ENCODE results near the gene PSAPL1. TPM values are rescaled to one million over a fixed set of nuclear protein-coding genes. Genes with fewer than 3 reads are reported as not detected.

PSAPL1 gene, protein sequence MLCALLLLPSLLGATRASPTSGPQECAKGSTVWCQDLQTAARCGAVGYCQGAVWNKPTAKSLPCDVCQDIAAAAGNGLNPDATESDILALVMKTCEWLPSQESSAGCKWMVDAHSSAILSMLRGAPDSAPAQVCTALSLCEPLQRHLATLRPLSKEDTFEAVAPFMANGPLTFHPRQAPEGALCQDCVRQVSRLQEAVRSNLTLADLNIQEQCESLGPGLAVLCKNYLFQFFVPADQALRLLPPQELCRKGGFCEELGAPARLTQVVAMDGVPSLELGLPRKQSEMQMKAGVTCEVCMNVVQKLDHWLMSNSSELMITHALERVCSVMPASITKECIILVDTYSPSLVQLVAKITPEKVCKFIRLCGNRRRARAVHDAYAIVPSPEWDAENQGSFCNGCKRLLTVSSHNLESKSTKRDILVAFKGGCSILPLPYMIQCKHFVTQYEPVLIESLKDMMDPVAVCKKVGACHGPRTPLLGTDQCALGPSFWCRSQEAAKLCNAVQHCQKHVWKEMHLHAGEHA
- total RNA-seq: not detected in 2 replicates

DNA sequence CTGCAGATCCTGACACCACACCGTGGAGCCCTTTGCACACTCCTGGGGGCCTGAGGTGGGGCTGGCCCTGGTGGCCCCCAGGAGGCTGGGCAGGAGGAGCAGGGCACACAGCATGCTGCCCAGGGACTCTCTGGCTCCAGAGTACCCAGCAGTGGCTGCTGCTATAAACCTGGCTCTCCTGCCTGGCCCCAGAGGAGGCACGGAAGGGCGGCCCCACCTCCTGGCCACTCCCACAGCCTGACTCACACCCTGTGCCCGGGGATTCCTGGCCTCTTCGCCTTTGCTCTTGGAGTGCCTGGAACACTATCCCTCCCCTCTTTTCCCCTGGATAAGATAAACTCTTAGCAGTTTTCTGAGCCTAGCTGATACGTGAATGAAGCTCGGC is at the start of gene PSAPL1:
TSS of gene PSAPL1 (minus strand) at position 165 of the 385 bp plus-strand sequence. CDS start at position 114, 51 bp downstream.
- peak; percentile 11 for DNase-seq (ENCODE audit: low read depth)

DNA sequence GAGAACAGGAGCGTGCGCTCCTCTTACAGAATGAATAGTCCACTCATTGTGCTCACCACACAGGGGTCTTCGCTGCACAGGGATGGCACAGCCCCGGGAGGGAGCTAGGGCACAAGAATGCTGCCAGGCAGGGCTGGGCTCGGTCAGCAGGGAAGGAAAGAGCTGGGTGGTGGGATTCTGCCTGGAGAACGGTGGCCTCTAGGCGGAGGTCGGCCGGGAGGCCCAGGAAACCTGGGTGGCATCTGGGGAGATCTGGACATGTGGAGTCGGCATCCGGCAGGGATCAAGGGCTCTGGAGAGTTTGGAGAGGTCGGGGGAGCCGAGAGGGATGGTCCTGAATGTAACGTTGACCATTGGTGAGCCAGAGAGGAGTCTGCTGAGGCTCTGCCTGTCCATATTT is 46.5 kb upstream of the PSAPL1 start:
- no peak for DNase-seq (ENCODE audit: low read depth)

DNA sequence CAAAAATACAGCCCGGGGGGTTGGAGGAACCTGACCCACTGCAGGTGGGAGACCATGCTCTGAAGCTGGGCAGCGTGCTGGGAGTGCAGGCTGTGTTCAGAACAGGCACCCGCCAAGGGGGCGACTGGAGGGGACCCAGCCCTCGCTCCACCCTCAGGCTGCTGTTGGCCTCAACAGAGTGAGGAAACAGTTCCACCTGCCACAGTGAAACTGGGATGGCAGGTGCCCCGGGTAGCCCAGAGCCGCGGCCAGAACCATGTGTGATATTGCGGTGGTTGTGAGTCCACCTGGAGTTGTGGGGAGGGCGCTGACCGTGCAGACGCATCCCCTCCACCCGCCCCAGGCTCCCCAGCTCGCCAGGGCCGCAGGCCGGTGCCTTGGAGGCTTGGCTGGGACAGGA is 45.7 kb upstream of the PSAPL1 start:
- no peak for DNase-seq (ENCODE audit: low read depth)

DNA sequence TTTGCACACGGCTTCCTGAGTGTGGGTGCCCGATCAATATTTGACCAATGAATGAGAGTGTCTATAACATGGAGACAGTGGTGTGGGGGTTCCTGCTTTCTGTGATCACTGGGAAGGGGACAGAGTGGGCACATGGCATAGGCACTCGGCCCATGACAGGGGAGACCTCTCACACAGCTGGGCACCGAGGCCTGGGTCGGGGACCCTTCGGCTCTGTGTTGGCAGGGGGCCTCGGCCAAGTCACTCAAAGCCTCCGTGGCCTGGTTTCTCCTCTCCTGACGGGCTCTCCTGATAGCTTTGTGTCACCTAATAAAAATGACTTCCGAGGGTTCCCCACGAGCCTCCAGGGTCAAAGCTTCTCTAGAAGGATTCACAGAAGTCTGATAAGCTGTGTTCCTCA is 43.9 kb upstream of the PSAPL1 start:
- no peak for DNase-seq (ENCODE audit: low read depth)

DNA sequence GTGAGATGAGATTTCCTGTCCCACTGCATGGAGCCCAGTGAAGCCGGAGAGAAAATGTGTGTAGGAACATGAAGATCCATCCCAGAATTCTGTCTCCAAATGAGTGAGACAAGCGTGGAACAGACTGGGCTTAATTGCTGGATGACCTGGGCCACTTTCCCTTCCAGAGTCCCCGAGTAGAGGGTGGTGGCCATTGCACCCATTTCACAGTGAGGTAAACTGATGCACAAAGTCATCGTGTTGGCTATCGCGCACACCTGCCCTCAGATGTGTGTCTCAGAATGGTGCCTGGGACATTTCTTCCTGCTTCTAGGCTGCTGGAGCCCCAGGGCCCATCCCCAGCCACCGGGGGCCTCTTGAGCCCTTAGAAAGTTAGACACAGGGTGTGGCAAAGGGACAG is 43.0 kb upstream of the PSAPL1 start:
- DNase-seq (ENCODE audit: low read depth): no peak

DNA sequence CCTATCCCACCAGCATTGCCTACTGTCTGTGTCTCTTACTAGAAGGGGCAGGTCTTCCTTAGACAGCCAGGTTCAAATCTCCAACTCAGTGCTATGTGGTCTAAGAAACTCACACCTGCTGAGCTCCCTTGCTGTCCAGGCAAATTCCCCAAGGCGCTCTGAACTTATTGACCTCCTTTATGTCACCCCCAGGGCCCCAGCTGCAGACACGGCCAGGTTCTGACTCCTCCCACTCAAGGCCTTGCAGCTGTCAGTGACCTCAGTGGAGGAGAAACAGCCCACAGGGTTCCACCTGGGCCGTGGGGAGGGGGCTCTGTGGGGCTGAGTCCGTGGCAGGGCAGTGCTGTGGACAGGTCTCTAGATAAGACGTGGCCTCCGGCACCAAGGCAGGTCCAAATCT is 42.1 kb upstream of the PSAPL1 start:
- no peak for DNase-seq (ENCODE audit: low read depth)

DNA sequence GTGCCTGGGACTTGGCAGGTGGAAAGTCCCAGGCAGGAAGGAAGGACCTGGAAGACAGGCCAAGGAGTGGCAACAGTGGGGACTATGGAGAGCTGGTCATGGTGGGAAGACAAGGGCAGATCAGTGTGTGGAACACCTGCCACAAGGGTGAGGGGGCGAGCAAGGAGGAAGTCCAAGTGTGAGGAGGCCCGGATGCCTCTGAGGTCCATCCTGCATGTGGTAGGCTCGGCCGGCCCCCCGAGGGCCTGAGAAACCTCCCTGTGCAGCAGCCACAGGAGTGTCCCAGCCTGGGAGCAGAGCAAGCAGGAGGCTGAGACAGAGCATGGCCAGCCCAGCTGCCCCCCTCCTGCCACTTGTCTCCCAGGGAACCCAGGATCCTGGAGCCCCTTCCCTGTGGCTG is 40.5 kb upstream of the PSAPL1 start:
- no peak for DNase-seq (ENCODE audit: low read depth)

DNA sequence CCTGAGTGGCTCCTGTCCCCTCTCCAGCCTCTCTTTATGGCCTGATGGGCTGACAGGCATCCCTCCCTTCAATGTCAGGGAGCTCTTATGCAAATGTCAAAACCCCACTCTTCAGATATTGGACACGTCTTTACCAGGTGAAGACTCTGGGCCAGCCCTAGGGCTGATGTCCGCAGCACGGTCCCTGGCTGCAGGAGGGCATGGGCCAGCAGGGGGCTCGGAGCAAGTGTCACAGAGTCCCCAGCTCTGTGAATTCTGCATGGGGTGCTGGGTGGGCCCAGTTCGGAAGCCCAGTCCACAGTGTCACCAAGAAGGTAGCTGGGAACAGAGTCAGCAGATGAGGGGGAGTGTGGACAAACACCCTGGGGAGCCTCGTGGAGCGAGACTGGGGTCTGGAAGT is 39.6 kb upstream of the PSAPL1 start:
- DNase-seq (ENCODE audit: low read depth): no peak

DNA sequence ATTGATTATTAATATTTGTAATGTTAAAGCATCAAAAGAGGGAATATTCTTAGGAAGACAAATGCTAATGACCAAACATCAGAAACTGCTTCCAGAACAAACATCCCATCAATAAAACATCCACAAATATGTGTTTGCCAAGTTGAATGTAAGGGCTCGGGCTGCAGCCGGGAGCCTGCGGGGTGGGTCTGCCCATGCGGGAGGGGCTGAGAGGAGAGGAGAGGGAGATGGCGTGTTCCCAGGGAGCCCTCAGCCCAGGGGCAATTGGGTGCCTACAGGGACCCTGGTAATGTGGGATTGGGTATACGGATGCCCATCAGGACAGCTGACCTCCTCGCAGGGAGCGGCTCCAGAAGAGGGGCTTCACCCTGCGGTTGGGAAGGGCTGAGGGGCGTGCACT is 38.4 kb upstream of the PSAPL1 start:
- DNase-seq (ENCODE audit: low read depth): no peak

DNA sequence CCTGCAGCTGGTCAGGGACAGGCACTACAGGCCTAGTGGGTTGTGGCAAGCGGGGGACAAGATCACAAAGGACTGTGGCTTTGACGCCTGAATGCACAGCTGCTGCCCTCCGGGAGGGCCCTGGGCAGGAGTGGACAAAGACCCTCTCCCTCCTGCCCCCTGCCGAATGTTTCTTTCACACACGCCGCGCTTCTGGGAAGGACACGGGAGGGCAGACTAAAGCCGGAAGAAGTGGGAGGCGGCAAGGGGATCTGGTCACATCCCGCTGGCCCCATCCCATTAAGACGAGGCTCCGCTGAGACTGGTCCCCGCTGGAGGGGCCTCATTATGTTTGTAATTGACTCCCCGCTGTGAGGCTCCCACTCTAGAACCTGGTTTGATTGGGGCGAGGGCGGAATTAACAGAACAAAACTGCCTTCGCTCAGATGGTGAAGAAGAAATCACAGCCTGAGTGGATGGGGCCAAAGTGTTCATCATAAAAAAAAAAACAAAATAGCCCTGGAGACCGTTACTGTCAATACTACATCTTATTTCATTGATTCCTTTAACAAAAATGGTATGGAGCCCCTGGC is 37.8 kb upstream of the PSAPL1 start:
- DNase-seq (ENCODE audit: low read depth): no peak

DNA sequence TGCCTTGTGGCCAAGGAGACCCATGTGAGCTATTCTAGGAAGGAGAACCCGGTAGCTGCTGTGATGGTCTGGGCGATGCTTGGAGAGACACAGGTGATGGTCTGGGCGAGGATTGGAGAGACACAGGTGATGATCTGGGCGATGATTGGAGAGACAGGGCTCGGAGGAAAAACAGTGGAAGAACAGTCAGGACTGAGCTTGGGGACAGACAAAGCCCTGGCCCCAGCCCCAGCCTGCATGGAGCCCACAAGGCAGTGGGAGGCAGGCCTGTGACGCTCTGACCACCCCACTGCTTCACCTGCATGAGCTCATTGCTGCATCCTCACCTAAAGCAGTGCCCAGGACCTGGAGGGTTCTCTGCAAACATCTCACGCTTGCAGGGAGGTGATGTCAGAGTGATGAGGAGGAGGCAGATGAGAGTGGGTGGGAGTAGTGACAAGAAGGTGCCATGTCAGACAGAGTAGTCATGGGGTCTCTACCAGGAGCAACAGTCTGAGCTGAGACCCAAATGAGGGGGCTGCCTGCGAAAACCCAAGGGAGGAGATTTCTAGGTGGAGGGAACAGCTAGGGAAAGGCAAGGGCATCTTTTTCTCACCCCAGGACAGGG is 35.9 kb upstream of the PSAPL1 start:
- DNase-seq (ENCODE audit: low read depth): no peak

DNA sequence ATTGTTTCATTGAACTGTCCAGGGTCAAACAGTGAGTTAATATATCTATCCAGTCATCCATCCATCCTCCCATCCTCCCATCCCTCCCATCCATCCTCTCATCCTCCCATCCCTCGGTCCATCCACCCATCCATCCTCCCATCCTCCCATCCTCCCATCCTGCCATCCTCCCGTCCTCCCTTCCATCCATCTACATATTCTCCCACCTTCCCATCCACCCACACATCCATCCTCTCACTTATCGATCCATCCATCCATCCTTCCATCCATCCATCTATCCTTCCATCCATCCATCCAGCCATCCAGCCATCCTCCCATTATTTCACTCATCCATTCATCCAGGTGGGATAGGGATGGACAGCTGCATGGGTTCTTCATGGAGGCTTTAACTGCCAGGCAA is 35.4 kb upstream of the PSAPL1 start:
- no peak for DNase-seq (ENCODE audit: low read depth)

DNA sequence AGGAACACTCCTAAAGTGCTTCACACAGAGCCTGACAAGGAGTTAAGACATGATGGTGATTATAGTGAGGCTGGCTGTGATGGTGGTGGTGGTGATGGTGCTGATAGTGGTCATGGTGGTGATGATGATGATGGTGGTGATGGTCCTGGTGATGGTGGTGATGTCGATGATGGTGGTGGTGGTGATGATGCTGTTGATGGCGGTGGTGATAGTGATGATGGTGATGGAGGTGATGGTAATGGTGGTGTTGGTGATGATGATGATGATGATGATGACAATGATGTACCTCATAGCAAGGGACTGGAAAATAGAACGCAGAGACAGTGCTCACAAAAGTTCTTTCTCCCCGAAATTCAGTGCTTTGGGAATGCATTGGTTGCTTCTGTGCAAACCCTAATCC is 34.3 kb upstream of the PSAPL1 start:
- DNase-seq (ENCODE audit: low read depth): no peak

DNA sequence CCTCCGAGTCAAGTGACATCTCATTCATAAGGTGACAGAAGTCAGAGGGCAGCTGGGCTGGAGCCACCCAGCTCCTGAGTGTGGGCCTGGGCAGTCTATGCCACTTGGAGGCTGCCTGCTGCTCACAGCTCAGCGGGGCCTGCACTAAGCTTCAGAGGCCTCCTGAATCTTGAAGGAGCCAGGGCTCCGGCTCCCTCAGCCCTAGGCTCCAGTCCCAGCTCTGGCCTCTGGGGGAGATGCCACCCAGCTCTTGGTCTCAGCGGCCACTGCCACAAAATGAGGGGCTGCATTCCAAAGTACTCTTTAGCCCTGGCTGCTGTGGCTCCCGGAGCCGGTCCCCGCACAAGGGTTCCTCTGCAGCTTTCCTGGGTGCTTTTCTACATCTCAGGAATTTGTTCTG is 32.7 kb upstream of the PSAPL1 start:
- no peak for DNase-seq (ENCODE audit: low read depth)

DNA sequence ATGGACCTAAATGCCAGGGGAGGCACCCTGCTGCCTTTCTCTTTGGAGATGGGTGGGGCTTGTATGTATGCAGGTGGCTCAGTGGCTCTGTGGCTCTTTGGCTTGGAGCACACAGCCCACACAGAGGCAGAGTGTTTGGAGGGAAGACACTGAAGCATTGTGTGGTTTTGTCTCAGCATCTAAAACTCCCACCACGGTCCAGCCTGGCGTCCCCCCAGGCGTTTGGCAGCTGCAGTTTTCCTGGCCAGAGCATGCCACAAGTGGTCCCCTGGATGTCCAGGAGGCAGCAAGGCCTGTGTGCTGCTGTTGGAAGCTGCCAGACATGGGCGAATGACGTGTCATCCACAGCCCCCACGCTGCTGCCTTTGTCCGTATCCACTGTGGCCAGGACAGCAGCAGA is 32.2 kb upstream of the PSAPL1 start:
- DNase-seq (ENCODE audit: low read depth): no peak

DNA sequence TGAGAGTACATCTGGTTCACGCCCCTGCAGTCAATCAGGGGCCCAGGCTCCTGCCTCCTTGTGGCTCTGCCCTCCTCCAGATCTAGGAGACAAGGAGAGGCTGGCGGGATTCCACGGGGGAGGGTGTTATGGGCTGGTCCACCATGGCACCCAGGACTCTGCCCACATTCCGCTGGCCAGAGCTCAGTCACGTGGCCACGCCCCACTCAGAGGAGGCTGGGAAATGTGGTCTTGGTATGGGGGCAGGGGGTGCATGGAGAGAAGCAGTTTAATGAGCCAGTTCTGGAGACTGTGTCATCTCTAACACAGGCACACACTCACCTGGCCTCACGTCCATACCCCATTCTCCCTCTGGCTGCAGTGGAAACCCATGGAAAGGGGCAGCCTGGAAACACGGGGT is 31.5 kb upstream of the PSAPL1 start:
- no peak for DNase-seq (ENCODE audit: low read depth)

DNA sequence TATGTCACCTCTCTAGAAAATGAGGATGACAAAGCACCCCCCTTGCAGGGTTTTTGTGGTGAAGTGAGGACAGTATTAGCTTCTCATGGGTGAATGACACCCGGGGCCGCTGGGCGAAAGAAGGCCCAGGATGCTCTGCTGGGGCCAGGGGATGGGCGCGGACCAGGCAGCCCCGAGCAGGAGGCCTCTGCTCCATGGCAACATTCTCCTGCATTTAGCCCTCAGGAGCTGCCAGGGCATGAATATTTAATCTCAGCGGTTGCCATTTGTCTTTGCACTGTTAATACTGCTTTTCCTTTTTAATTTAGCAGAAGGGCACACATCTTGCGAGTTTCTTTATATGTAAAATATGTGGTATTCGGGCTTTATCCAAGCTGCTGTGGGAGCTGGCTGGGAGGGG is 30.3 kb upstream of the PSAPL1 start:
- DNase-seq (ENCODE audit: low read depth): no peak

DNA sequence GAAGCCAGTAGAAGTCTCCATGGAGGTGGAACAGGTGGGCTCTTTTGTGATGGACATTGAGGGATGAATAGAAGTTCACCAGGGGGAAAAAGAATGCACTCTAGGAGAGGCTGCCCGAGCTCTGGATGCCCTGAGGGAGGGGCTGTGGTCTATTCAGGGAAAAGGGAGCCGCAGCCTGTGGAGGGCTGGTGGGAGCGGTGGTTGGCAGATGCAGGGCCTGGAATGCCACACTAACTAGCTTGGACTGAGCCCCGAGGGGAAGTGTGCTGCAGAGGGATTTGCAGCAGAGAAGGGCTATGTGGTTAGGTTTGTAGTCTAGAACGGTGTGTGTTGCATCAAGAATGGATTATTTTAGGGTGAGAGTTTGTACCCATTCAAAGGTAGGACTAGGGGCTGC is 29.5 kb upstream of the PSAPL1 start:
- no peak for DNase-seq (ENCODE audit: low read depth)

DNA sequence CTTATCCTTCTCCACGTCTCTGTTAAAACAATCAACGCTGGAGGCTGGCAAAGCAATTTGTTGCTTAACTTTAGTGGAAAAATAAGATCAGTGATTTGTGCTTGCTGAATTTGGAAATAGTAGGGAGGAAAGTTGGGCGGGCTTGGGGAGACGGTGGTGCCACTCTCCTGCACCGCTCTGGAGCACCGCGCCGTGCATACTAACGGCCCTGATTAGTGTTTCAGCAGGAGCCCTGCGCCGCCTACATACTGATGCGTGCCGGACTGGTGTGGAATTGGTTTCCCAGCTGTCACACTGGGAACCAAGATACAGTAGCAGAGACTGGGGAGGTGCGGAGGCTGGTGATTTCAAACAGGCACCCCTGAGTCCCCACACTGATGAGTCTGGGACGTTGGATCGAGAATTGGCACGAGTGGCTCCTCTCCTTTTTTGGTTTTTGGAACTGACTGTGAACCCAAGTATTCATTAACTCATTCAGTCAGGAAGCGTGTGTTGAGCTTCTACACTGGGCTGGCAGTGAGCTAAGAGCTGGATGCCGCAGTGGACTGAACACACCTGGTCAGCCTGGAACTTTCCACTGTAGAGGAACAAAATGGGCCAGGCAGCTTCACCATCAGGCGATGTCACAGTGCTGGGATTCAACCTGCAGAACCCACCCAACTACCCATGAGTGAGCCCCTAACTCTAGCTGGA is 29.0 kb upstream of the PSAPL1 start:
- DNase-seq (ENCODE audit: low read depth): no peak

DNA sequence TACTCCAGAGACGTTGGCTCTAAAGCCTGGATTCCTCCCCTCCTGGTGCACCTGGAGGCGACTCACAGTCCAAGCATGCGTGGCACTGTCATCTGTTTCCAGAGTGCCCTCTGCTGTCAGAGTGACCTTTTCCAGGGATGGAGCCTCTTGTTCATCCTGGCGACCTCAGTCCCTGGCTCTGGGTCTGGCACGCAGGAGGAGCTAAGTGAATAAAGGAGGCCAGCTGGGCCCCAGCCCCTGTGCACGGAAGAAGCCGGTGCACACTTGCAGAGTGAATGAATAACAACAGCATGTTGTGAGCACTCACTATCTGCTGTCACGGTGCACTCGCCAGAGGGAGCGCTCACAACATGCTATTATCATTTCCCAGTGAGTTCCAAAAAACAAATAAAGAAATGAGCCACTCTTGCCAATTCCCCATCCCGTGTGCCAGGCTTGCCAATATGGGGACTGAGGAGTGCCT is 27.8 kb upstream of the PSAPL1 start:
- DNase-seq (ENCODE audit: low read depth): peak; percentile 2

DNA sequence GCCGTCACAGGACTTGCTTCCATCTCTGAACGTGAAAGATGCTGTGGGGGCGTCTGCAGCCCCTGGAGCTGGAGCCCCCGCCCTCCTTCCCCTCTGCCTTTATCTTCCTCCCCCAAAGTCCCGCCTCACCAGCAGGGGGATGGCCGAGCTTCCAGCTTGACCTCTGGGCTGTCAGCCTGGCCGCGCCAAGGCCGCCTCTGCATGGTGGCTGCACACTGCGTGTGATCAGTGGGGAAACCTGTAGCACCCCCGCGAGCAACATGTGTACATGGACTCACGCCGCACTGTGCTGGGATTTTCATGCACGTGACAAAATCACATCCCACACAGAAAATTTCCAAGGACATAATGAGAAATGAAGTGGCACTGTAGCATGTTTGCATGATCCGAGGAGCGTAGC is 26.5 kb upstream of the PSAPL1 start:
- no peak for DNase-seq (ENCODE audit: low read depth)

DNA sequence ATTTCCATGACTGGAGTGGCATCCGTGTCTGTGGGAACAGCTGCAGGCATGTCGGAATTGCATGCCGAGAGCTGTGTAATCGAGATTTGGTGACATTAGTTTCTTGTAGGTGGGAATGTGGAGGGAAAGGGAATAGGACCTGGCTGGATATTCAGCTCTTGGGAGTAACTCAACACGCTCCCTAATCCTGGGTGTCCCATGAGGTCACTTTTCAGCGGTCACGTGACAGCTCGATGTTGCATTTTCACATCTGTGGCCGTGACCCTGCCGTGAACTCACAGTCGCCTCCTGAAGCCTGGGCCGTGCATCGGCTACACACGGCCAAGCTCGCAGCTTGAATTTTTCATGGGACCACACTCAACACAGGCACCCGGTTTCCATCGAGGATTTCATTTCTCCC is 25.8 kb upstream of the PSAPL1 start:
- no peak for DNase-seq (ENCODE audit: low read depth)

Measured in renal cortical epithelial cell (primary cell).